Measurements from ENCODE around the gene NTRK3. TPM values are rescaled to one million over a fixed set of nuclear protein-coding genes. Genes with fewer than 3 reads are reported as not detected.

Gene NTRK3
- total and polyA plus RNA-seq, 2 donors (not counting 3 experiments of a cell fraction or from before 2014, with no cell fraction given) = not detected

DNA sequence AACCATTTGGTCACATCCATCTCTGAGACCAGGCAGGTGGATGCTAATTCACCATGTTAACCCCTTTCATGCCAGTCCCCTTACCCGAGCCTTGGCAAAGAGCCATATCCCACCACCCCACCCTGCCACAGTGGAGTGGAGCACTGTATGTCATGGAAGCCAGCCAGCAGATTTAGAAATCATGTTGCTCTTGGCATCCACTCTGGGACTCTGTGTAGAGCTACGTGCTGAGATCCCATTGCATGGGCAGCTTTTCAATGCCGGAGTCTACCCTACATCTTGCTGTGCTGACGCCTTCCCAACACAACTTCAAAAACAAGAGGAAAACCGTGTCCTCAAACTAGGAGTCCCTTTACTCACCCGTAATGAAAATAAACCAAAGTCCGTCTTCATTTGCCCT, 131.0 kb downstream of the NTRK3 start:
- Histone ChIP-seq H4K20me1 (replicated peaks; ENCODE audit: control insufficient read depth, extremely low read depth, insufficient read depth, low read length) (no peaks in the 10 kb centered on the region), H3K4me2 (ENCODE audit: insufficient read depth, low read length) (no peak overlapping the region), H3K9me3 (replicated peaks; ENCODE audit: control insufficient read depth, insufficient read depth, low read length) (no peaks in the 10 kb centered on the region), H3K36me3 (ENCODE audit: control insufficient read depth in 2 of 2, extremely low read depth in 1 of 2, insufficient read depth in 2 of 2, low read length in 2 of 2) (no peaks in the 10 kb centered on the region), H3K27me3 (ENCODE audit: control insufficient read depth in 2 of 2, insufficient read depth in 2 of 2, low read length in 2 of 2) (no peaks in the 10 kb centered on the region), H3K9me1 (replicated peaks; ENCODE audit: control insufficient read depth, extremely low read depth, insufficient read depth, low read length) (no peaks in the 10 kb centered on the region), H3K27ac (ENCODE audit: insufficient read depth, low read depth, low read length) (no peak overlapping the region), H2AFZ (ENCODE audit: low read depth, low read length) (no peak overlapping the region), H3K4me1 (ENCODE audit: control insufficient read depth, extremely low read depth, insufficient read depth, low read length) (peaks cover 2% of the 10 kb centered on the region), H3K4me3 (replicated peaks in 1 of 3; ENCODE audit: insufficient read depth in 1 of 3, low read depth in 1 of 3, low read length in 3 of 3) (no peak overlapping the region), H3K79me2 (ENCODE audit: control insufficient read depth, insufficient read depth, low read length) (no peaks in the 10 kb centered on the region), H3K9ac (replicated peaks; ENCODE audit: extremely low read depth, insufficient read depth, low read length) (no peak overlapping the region)
- ChIA-PET CTCF (no interaction called here), POLR2A (no interaction called here)
- dilution Hi-C loops (cut with MboI; ENCODE audit: extremely low pct_ligation_motif_present, low sequenced_read_pairs) (no loop called here), intact Hi-C loops (cut with micrococcal nuclease) (no loop called here)
- no peak for TF ChIP-seq FOS (IDR thresholded peaks at IDR 0.05; ENCODE audit: borderline replicate concordance, insufficient read depth, low read length)
- TF ChIP-seq, protein P1, sequence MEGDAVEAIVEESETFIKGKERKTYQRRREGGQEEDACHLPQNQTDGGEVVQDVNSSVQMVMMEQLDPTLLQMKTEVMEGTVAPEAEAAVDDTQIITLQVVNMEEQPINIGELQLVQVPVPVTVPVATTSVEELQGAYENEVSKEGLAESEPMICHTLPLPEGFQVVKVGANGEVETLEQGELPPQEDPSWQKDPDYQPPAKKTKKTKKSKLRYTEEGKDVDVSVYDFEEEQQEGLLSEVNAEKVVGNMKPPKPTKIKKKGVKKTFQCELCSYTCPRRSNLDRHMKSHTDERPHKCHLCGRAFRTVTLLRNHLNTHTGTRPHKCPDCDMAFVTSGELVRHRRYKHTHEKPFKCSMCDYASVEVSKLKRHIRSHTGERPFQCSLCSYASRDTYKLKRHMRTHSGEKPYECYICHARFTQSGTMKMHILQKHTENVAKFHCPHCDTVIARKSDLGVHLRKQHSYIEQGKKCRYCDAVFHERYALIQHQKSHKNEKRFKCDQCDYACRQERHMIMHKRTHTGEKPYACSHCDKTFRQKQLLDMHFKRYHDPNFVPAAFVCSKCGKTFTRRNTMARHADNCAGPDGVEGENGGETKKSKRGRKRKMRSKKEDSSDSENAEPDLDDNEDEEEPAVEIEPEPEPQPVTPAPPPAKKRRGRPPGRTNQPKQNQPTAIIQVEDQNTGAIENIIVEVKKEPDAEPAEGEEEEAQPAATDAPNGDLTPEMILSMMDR (IDR thresholded peaks at IDR 0.05; ENCODE audit: extremely low read depth in 1 of 2, insufficient read depth in 1 of 2, low read depth in 1 of 2, low read length in 2 of 2) = no peak
- no peak for TF ChIP-seq GATA2 (IDR thresholded peaks at IDR 0.05; ENCODE audit: insufficient read depth, insufficient read length, low read depth, low read length)
- TF ChIP-seq, protein P2, sequence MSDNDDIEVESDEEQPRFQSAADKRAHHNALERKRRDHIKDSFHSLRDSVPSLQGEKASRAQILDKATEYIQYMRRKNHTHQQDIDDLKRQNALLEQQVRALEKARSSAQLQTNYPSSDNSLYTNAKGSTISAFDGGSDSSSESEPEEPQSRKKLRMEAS (IDR thresholded peaks at IDR 0.05; ENCODE audit: insufficient read depth, insufficient read length) = no peak
- no peak for TF ChIP-seq POLR2AphosphoS5 (IDR thresholded peaks at IDR 0.05; ENCODE audit: insufficient read depth, low read depth, low read length)
- TF ChIP-seq MYC (IDR thresholded peaks at IDR 0.05; ENCODE audit: low read depth, low read length) = no peak
- no peak for TF ChIP-seq EZH2 (IDR thresholded peaks at IDR 0.05; ENCODE audit: borderline replicate concordance, low read depth, low read length, severe bottlenecking)
- no peak for TF ChIP-seq JUN (IDR thresholded peaks at IDR 0.05; ENCODE audit: borderline replicate concordance, insufficient read depth, insufficient read length, low read depth)
- BruUV-seq (replicated peaks) = no TSS peak
- FAIRE-seq (no peak), DNase-seq (ENCODE audit: low read depth, low spot score) (no peak)

All from endothelial cell of umbilical vein (primary cell).